B cell (primary cell): Measurements from ENCODE around the gene TAB3. TPM values are rescaled to one million over a fixed set of nuclear protein-coding genes. Genes with fewer than 3 reads are reported as not detected.

Source experiments
- ATAC-seq: fragments of 200-7000 bp; cut with Tn5 transposase; one replicate; pipeline ENCODE4 v1.10.0; 2021; ENCODE audit warnings: low read depth, mild to moderate bottlenecking, moderate number of reproducible peaks, moderate library complexity
- CTCF ChIA-PET: fragments of 350-600 bp; sonication (Branson Sonifier 250); formaldehyde crosslinking; loops from one replicate; lab custom pipeline; 2021; ENCODE audit warnings: antibody characterized with exemption, inconsistent platforms; lab: Charles Lee
- POLR2A ChIA-PET: fragments of 350-600 bp; sonication (Branson Sonifier 250); formaldehyde crosslinking; loops from one replicate; lab custom pipeline; 2021; ENCODE audit warnings: antibody characterized with exemption; lab: Charles Lee
- DNase-seq: peaks from one replicate; pipeline ENCODE4 v3.0.0; 2013
- H2AFZ ChIP-seq: 2 replicates; pipeline ENCODE4 v1.6.1; 2012; ENCODE audit warnings: mild to moderate bottlenecking, low read depth, low read length; ENCODE audit not compliant: insufficient read depth, poor library complexity, severe bottlenecking
- H3K27ac ChIP-seq, 2 donors: 1 replicate in 1 of 2; 2 replicates in 1 of 2; pipeline ENCODE4 v1.5.1; 2012 to 2013; ENCODE audit warnings: low read length in 2 of 2, mild to moderate bottlenecking in 2 of 2, moderate library complexity in 1 of 2
- H3K27me3 ChIP-seq, 4 experiments: fragments of 200-600 bp in 1 of 4; sonication (generic) in 1 of 4; replicated peaks in 1 of 4; 1 replicate in 2 of 4; 2 replicates in 2 of 4; pipeline versions ENCODE4 v1.6.1 to v1.7.0; 2013 to 2016; ENCODE audit warnings: low read length in 3 of 4, mild to moderate bottlenecking in 2 of 4, mixed read lengths in 1 of 4, moderate library complexity in 1 of 4; ENCODE audit not compliant: insufficient read depth in 4 of 4, control insufficient read depth in 3 of 4; ENCODE audit errors: control extremely low read depth in 1 of 4
- H3K36me3 ChIP-seq, 2 experiments: replicated peaks in 1 of 2; 1 replicate in 1 of 2; 2 replicates in 1 of 2; pipeline versions ENCODE4 v1.6.1 to v1.7.1; 2013; ENCODE audit warnings: low read length in 1 of 2; ENCODE audit not compliant: insufficient read depth in 2 of 2, control insufficient read depth in 1 of 2; ENCODE audit errors: control extremely low read depth in 1 of 2, extremely low read depth in 1 of 2
- H3K4me1 ChIP-seq, 2 donors: fragments of 200-600 bp in 1 of 2; sonication (generic) in 1 of 2; 1 replicate in 1 of 2; 2 replicates in 1 of 2; pipeline versions ENCODE4 v1.5.1 to v1.6.1; 2013 to 2017; ENCODE audit warnings: low read length in 2 of 2; ENCODE audit not compliant: control insufficient read depth in 2 of 2, insufficient read depth in 2 of 2
- H3K4me2 ChIP-seq: replicated peaks from 2 replicates; pipeline ENCODE3; 2012; ENCODE audit warnings: mild to moderate bottlenecking, low read depth, low read length; ENCODE audit not compliant: poor library complexity, severe bottlenecking
- H3K4me3 ChIP-seq, 5 experiments: fragments of 200-600 bp in 1 of 5; sonication (generic) in 1 of 5; 1 replicate in 3 of 5; 2 replicates in 2 of 5; pipeline versions ENCODE4 v1.5.1 to v1.7.0; 2011 to 2016; ENCODE audit warnings: low read length in 4 of 5, mild to moderate bottlenecking in 4 of 5, low read depth in 2 of 5, control low read depth in 1 of 5, moderate library complexity in 1 of 5; ENCODE audit not compliant: insufficient read depth in 1 of 5; ENCODE audit errors: control extremely low read depth in 1 of 5, extremely low read depth in 1 of 5
- H3K79me2 ChIP-seq: fragments of 200-600 bp; sonication (generic); one replicate; pipeline ENCODE4 v1.6.0; 2016; ENCODE audit warnings: low read length; ENCODE audit not compliant: control insufficient read depth, insufficient read depth
- H3K9ac ChIP-seq: fragments of 200-600 bp; sonication (generic); 2 replicates; pipeline ENCODE4 v1.6.1; 2017; ENCODE audit warnings: mild to moderate bottlenecking, low read length, moderate library complexity
- H3K9me3 ChIP-seq, 3 donors: one replicate each; pipeline versions ENCODE4 v1.6.1 to v1.7.1; 2013; ENCODE audit warnings: low read length in 2 of 3; ENCODE audit not compliant: control insufficient read depth in 2 of 3, insufficient read depth in 1 of 3; ENCODE audit errors: control extremely low read depth in 1 of 3
- H4K20me1 ChIP-seq: 2 replicates; pipeline ENCODE4 v1.6.0; 2012; ENCODE audit warnings: mild to moderate bottlenecking, low read length; ENCODE audit not compliant: insufficient read depth, control insufficient read depth, poor library complexity, severe bottlenecking
- H3K27ac Mint-ChIP-seq: one replicate; pipeline ENCODE4 v1.8.0; 2021; ENCODE audit warnings: mixed read lengths
- H3K27me3 Mint-ChIP-seq: one replicate; pipeline ENCODE4 v1.8.0; 2021; ENCODE audit warnings: mixed read lengths
- H3K4me1 Mint-ChIP-seq: one replicate; pipeline ENCODE4 v1.8.0; 2021; ENCODE audit warnings: mixed read lengths
- H3K4me3 Mint-ChIP-seq: one replicate; pipeline ENCODE4 v1.8.0; 2021; ENCODE audit warnings: mixed read lengths
- H3K9me3 Mint-ChIP-seq: one replicate; pipeline ENCODE4 v1.8.0; 2022; ENCODE audit warnings: mixed read lengths; ENCODE audit not compliant: insufficient read depth
- CTCF ChIP-seq: fragments of 200-600 bp; IDR thresholded peaks from one replicate; pipeline ENCODE4 v1.8.0; 2022; ENCODE audit warnings: antibody characterized with exemption, mild to moderate bottlenecking
- EZH2 ChIP-seq: IDR thresholded peaks from 2 replicates; pipeline ENCODE4 v1.6.1; 2012; ENCODE audit warnings: borderline replicate concordance, low read depth, mild to moderate bottlenecking, moderate library complexity, low read length; ENCODE audit not compliant: insufficient read depth, poor library complexity, severe bottlenecking
- WGBS: methylation state at CpG from one replicate; pipeline ENCODE4 v1.1.5; 2013; ENCODE audit warnings: missing lambda C conversion rate; ENCODE audit not compliant: insufficient coverage; 5-methylcytosine and 5-hydroxymethylcytosine counted together
- intact Hi-C: fragments of 100-400 bp; cut with micrococcal nuclease; formaldehyde crosslinking; loops from one replicate; pipeline ENCODE4 v1.10.0; 2022
- polyA plus RNA-seq: library from polyadenylated mRNA; depleted of rRNA; stranded (reverse); fragments of >200 nt; gene quantifications from 2 replicates; pipeline ENCODE4 v1.2.3, GENCODE V29; 2012
- total RNA-seq, 2 donors: library from RNA; stranded (reverse); fragments of 120-200 nt in 1 of 2; gene quantifications; 1 replicate in 1 of 2; 2 replicates in 1 of 2; pipeline versions ENCODE4 v1.2.3 to v1.2.4, GENCODE V29; 2013 to 2022

The TAB3 gene
- total and polyA plus RNA-seq, 2 donors (not counting 1 experiment from before 2014, with no cell fraction given), result 11.4 to 26.5 TPM

DNA sequence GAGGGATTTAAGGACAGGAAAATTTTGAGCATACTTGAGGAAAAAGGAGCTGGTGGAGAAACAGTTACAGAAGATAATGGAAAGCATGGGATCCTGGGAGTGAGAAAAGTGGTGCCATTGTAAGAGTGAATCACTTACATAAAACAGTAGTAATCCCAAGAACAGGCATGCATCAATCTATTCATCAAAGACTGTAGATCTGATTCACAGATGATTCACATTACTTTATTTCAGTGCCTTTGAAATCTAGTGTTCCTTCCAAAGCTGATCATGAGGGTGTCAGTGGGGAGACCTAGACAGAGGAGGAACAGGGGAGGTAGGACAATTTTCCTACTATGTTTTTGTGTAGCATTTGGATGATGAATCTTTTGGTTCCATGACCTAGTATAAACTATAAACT, 102.7 kb downstream of the TAB3 start:
- TF ChIP-seq EZH2, result no peak
- no peak for TF ChIP-seq CTCF
- Histone ChIP-seq H3K9me3 (no peaks in the 10 kb centered on the region), H3K9ac (no peak overlapping the region), H4K20me1 (no peaks in the 10 kb centered on the region), H3K27me3 (no peaks in the 10 kb centered on the region), H3K79me2 (no peaks in the 10 kb centered on the region), H2AFZ (no peak overlapping the region), H3K4me2 (no peak overlapping the region), H3K36me3 (no peaks in the 10 kb centered on the region), H3K4me3 (no peak overlapping the region), H3K27ac (no peak overlapping the region), H3K4me1 (no peaks in the 10 kb centered on the region)
- Mint-ChIP-seq H3K27me3 (peaks cover 6% of the 10 kb centered on the region), H3K9me3 (no peaks in the 10 kb centered on the region), H3K4me3 (no peak overlapping the region), H3K4me1 (no peaks in the 10 kb centered on the region), H3K27ac (no peak overlapping the region)
- ATAC-seq (no peak), DNase-seq (no peak)
- POLR2A ChIA-PET, result no interaction called here
- CTCF ChIA-PET, result interaction anchor here (1.4 kb wide), 1 partner anchor 51 kb away, joined by 3 read pairs; no protein-coding TSS in a partner anchor
- intact Hi-C loops, result no loop called here

GRCh38 chrX:30781711-30782444, 107.2 kb downstream of the TAB3 start:
- no CpG with 5 or more reads among the region's 1 CpG for WGBS
- Mint-ChIP-seq H3K27ac (no peak overlapping the region), H3K4me3 (no peak overlapping the region), H3K4me1 (no peaks in the 10 kb centered on the region), H3K9me3 (no peaks in the 10 kb centered on the region), H3K27me3 (peaks cover 6% of the 10 kb centered on the region)
- Histone ChIP-seq H2AFZ (no peak overlapping the region), H3K4me3 (no peak overlapping the region), H3K4me2 (no peak overlapping the region), H3K79me2 (no peaks in the 10 kb centered on the region), H3K27ac (no peak overlapping the region), H3K9ac (no peak overlapping the region), H3K4me1 (no peaks in the 10 kb centered on the region), H3K9me3 (no peaks in the 10 kb centered on the region), H4K20me1 (no peaks in the 10 kb centered on the region), H3K36me3 (no peaks in the 10 kb centered on the region), H3K27me3 (no peaks in the 10 kb centered on the region)
- POLR2A ChIA-PET, result no interaction called here
- ATAC-seq, result no peak
- TF ChIP-seq EZH2 (no peak), CTCF (no peak)
- DNase-seq, result no peak
- intact Hi-C loops, result no loop called here
- CTCF ChIA-PET, result no interaction called here
